GM20431 (cell line): Measurements from ENCODE around the gene B3GALNT1.

ENCODE experiments used
- in situ Hi-C: fragments of 300-500 bp; cut with MseI, MboI; formaldehyde crosslinking; loops from one replicate; pipeline ENCODE4 v1.15.0; 2020; ENCODE audit warnings: low sequenced_read_pairs; ENCODE audit not compliant: unreplicated experiment

The B3GALNT1 gene

GRCh38 chr3:161104561-161105551 is at the start of gene B3GALNT1:
TSS of gene B3GALNT1 (minus strand) at chr3:161105349. CDS start at chr3:161086754, 18,595 bp downstream.
- in situ Hi-C loops: no loop called here

GRCh38 chr3:161153480-161153879 is 48.3 kb upstream of the B3GALNT1 start:
- in situ Hi-C loops: no loop called here

GRCh38 chr3:161150001-161150525 is 44.9 kb upstream of the B3GALNT1 start:
- in situ Hi-C loops: no loop called here

GRCh38 chr3:161149529-161149928 is 44.4 kb upstream of the B3GALNT1 start:
- in situ Hi-C loops: no loop called here

- in situ Hi-C loops: no loop called here
Measured at GRCh38 chr3:161148832-161149475, 43.8 kb upstream of the B3GALNT1 start.

- in situ Hi-C loops: no loop called here
Measured at GRCh38 chr3:161142486-161142885, 37.3 kb upstream of the B3GALNT1 start.

- in situ Hi-C loops: no loop called here
Measured at GRCh38 chr3:161139686-161140085, 34.5 kb upstream of the B3GALNT1 start.

GRCh38 chr3:161137260-161137659 is 32.1 kb upstream of the B3GALNT1 start:
- in situ Hi-C loops: no loop called here

- in situ Hi-C loops: no loop called here
Measured at GRCh38 chr3:161132391-161132790, 27.2 kb upstream of the B3GALNT1 start.

GRCh38 chr3:161126495-161126894 is 21.3 kb upstream of the B3GALNT1 start:
- in situ Hi-C loops: no loop called here

- in situ Hi-C loops: no loop called here
Measured at GRCh38 chr3:161117646-161118045, 12.5 kb upstream of the B3GALNT1 start.

- in situ Hi-C loops: no loop called here
Measured at GRCh38 chr3:161108840-161109239, 3.7 kb upstream of the B3GALNT1 start.

- in situ Hi-C loops: no loop called here
Measured at GRCh38 chr3:161107311-161107710, 2.2 kb upstream of the B3GALNT1 start.

- in situ Hi-C loops: no loop called here
Measured at GRCh38 chr3:161103776-161104385, 1.3 kb downstream of the B3GALNT1 start.

- in situ Hi-C loops: no loop called here
Measured at GRCh38 chr3:161101609-161102008, 3.5 kb downstream of the B3GALNT1 start.

- in situ Hi-C loops: no loop called here
Measured at GRCh38 chr3:161100994-161101393, 4.2 kb downstream of the B3GALNT1 start.

GRCh38 chr3:161096771-161097367 is 8.3 kb downstream of the B3GALNT1 start:
- in situ Hi-C loops: no loop called here

- in situ Hi-C loops: no loop called here
Measured at GRCh38 chr3:161093895-161094294, 11.3 kb downstream of the B3GALNT1 start.

- in situ Hi-C loops: no loop called here
Measured at GRCh38 chr3:161084277-161084676, 20.9 kb downstream of the B3GALNT1 start.

GRCh38 chr3:161083131-161083530 is 22.0 kb downstream of the B3GALNT1 start:
- in situ Hi-C loops: no loop called here
